ENCODE measurements around the gene PXYLP1.

DNA sequence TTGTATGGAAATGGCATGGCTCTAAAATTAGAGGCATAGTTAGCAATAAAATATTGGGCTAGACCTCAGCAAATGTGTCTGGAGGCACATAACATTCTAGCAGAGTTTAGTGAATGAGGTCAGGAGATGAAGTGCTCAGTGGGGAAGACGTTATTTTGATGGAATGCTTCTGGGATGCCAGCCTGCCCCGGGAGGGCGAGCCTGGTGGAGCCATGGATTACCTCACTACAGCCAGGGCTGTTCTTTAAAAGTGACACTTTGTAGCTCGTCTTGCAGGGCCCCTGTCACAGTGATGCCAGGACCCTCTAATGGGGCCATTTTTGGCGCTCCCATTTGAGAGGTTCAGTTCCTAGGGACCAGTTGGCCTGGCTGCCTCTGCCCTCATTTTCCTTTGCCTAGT is 48.5 kb downstream of the PXYLP1 start:
- TF ChIP-seq, protein P1, sequence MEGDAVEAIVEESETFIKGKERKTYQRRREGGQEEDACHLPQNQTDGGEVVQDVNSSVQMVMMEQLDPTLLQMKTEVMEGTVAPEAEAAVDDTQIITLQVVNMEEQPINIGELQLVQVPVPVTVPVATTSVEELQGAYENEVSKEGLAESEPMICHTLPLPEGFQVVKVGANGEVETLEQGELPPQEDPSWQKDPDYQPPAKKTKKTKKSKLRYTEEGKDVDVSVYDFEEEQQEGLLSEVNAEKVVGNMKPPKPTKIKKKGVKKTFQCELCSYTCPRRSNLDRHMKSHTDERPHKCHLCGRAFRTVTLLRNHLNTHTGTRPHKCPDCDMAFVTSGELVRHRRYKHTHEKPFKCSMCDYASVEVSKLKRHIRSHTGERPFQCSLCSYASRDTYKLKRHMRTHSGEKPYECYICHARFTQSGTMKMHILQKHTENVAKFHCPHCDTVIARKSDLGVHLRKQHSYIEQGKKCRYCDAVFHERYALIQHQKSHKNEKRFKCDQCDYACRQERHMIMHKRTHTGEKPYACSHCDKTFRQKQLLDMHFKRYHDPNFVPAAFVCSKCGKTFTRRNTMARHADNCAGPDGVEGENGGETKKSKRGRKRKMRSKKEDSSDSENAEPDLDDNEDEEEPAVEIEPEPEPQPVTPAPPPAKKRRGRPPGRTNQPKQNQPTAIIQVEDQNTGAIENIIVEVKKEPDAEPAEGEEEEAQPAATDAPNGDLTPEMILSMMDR (IDR thresholded peaks at IDR 0.05; ENCODE audit: low read depth, low read length, poor library complexity, severe bottlenecking): no peak
- no peak for TF ChIP-seq EZH2phosphoT487 (IDR thresholded peaks at IDR 0.05; ENCODE audit: borderline replicate concordance, low read length)
